ENCODE results near the gene SNX4.
"Not testable (repeated sequence)": the region's sequence is repeated elsewhere in the genome, so short reads cannot be mapped to it uniquely, and the experiment has no call there.

The SNX4 gene

GRCh38 chr3:125461896-125462295 lies 58.1 kb downstream of the SNX4 start:
- DNase-seq, result no peak

DNA sequence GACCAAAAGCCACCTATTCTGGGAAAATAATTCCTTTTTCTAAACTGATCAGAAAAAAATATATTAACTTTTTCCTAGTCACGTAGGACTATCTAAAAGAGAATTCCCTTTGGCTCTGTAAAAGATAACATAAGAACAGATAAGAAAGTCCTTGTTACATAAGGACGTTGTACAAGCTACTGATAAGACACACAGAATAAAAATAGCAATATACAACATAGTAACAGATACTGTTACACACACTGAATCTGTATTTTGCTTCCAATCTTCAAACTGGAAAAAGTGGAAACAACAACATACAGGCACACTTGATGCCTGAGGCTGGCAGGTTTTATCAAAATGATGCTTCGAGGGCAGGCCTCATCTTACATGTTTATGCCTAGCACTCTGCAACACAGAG lies 59.8 kb downstream of the SNX4 start:
- no peak for DNase-seq

GRCh38 chr3:125443923-125444322 lies 76.1 kb downstream of the SNX4 start:
- peak; percentile 85 for DNase-seq

GRCh38 chr3:125442506-125442905 lies 77.5 kb downstream of the SNX4 start:
- DNase-seq, result no peak

- DNase-seq, result no peak
Measured at GRCh38 chr3:125440970-125441369, 79.0 kb downstream of the SNX4 start.

- DNase-seq, result no peak
Measured at GRCh38 chr3:125440559-125440955, 79.4 kb downstream of the SNX4 start.

DNA sequence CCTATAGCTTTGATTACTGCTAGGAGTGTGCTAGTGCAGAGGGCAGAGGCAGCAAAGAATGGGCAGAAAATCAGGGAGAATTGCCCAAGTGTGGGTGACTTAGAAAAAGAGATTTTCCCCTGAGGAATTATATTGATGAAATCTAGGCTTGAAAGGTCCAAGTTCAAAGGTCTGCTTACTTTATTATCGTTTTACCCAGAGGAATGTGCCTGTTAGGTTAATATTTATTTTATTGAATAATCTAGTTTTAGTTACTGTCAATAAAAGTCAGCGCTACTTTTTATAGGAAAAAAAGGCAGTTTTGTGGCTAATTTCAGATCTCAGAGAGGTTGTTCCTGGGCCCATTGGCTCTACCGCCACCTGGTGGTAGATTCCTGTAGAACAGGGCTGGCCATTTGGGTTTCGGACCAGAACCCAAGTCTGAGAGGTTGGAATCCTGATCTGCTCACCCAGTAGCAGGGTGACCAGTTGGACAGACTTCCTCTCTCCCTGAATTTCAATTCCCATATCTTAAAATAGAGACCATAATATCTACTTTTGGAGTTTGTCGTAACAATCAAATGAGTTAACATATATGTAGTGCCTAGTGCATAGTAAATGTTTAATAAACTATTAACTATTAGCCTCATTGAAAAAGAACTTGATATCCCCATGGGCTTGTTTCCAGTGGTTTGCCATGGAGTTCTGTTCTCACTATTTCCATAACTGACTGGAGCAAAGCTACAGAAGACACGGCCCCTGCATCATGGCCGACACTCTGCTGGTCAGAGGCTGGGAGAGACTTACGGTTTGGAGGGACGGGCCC lies 82.2 kb downstream of the SNX4 start:
- DNase-seq, result peak; percentile 51

DNA sequence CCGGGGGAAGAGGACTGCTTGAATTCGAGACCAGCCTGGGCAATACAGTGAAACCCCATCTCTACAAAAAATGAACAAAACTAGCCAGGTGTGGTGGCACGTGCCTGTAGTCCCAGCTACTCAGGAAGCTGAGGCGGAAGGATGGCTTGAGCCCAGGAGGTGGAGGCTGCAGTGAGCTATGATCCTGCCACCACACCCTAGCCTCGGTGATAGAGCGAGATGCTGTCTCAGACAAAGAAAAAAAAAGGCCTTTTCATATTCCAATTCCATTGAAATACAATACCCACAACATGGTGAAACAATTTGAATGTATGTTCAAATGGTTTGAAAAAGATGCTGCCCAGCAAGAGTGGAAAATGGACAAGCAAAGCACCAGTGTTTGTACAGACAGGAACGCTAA lies 83.1 kb downstream of the SNX4 start:
- no peak for DNase-seq

DNA sequence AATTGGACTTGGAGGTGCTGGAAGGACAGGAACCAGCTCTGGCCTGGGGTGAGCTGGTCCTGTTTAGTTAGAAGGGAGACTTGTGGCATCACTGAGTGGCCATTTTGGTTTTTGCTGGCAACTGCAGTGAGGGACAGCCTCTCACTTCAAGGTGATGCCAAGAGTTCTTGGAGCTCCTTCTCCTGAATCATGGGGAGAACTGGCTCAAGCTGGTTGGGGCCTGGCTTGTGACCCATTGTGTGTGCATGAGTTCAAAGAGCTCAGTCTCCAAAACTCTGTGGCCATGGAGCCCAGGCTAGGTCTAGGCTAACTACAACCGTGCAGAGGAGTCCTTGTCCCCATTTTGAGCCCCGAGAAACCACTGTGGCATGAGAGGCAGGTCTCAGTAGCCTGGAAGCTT lies 84.8 kb downstream of the SNX4 start:
- DNase-seq, result no peak

DNA sequence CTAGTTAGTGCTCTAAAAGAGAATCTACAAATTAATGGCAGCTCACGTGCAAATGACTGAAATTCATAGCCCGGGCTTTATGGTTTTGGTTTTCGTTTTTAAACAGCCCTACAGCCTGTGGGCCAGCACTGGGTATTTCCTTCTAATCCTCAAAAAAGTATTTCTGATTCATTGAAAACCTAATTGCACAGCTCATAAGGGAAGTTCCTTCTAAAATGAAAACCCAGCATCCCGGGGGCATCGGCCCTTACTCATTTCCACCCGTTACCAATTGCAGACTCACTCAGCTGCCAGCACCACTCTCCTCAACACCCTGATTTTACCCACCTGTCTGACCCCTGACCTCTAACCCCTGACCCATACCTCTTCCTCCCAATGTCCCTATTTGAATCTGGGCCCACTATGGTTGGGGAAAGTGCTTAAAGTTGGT lies 85.4 kb downstream of the SNX4 start:
- no peak for DNase-seq

DNA sequence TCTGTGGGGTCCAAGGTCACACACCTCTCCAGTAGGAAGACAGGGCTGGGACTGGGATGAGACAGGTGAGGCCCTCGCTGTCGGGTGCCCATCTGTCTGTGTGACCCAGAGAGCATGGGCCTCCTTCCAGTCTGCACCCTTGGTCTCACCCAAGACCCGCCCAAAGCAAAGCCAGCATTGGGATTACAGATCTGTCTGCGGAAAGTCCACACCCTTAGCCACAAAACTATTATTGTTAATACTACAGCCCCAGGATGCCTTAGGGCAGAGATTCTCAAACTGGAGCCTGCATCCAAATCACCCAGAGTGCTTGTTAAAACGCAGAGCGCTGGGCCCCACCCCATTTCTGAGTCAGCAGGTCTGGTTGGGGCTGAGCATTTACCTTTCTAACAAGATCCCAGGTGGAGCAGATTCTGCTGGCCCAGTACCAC lies 86.4 kb downstream of the SNX4 start:
- no peak for DNase-seq

DNA sequence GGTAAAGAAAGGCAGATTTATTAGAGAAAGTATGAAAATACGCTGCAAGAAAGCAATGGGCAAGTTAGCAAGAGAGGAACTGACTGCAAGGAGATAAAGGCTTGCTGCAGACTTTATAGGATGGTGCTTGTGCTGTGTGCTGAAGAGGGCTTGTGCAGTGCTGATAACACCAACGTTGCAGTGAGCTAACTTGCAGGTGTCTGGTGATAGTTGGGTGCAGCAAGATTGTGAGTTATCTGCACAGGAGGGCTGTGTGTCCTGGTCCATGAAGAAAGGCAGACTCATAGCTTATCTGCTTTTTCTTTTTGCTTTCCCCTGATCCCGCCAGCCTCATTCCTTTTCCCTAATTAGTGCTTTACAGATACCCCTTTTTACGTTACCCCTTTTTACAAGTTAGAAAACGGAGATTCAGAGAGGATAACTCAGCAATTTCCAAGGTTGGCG lies 86.9 kb downstream of the SNX4 start:
- DNase-seq, result no peak

DNA sequence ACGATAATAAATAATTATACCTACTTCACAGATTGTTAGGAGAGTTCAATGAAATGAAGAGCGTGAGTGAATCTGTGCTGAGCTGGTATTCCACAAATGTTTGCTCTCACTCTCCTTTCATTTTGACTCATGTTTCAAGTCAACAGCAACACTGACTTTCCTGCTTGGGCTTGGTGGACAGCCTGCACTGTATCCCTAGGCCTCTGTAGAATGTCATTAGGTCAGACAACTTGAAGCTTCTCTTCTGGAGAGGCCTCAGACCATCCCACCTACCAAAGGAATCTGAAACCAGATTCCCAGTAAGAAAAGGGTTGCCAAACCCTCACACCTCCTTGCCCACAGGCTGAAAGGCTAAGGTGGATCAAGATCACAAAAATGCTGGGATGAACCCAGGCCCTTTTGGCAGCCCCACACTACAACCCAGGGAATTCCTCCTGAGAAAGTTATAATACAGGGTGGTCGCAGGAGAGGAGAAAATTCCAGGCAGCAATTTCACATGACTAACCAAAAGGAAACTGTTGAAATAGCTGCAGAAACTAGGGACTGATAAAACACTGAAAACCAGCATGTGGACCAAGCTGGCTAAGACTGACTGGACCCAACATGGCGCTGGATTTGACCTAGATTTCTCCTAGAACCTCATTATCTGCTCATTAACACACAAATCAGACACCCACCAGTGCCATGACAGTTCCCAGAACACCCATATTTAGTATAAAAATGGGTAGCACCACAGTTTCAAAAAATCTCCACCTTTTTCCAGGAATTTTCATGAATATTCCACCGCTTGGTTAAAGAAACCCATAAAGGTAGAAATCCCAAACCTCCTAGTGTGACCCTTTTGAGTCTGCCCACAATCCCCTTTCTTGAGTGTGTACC lies 87.9 kb downstream of the SNX4 start:
- peak; percentile 42 for DNase-seq

DNA sequence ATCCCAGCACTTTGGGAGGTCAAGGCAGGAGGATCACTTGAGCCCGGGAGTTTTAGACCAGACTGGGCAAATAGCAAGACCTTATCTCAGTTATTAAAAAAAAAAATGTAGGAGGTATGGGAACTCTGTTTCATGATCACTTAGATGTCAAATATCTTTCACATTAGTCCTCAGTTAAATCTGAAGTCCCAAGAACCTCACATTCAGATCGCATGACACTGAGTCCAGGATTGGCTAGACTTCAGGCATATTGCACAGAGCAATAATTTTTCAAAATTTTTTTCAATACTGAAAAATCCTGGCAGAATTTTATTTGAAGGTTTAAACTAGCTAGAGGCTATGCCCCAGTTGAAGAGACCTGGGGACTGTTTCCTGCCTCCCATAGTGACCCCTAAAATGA lies 88.6 kb downstream of the SNX4 start:
- peak; percentile 61 for DNase-seq

DNA sequence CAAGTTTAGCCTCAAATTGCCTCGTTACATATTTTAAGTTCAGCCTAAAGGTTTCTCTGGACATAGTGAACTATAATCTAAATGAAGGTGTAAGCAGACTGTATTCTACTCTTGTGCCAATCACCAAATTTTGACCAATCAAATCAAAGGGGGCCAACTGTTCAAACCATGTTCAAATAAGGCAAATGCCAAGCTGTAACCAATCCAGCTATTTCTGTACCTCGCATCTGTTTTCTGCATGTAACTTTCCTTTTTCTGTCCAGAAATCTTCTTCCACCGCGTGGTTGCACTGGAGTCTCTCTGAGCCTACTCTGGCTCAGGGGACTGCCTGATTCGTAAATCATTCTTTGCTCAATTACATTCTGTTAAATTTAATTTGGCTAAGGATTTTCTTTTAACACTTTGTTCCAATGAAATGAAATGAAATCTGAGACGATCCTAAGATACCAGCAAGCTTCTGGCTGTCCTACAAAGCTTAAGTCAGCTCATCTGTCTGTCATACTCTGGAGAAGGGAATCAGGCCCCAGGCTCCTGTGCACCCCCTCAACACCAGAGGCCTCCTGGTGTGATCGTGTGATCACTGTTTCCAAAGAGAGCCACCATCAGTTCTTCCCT lies 91.7 kb downstream of the SNX4 start:
- DNase-seq, result no peak

GRCh38 chr3:125418306-125418705 lies 101.7 kb downstream of the SNX4 start:
- DNase-seq, result no peak

DNA sequence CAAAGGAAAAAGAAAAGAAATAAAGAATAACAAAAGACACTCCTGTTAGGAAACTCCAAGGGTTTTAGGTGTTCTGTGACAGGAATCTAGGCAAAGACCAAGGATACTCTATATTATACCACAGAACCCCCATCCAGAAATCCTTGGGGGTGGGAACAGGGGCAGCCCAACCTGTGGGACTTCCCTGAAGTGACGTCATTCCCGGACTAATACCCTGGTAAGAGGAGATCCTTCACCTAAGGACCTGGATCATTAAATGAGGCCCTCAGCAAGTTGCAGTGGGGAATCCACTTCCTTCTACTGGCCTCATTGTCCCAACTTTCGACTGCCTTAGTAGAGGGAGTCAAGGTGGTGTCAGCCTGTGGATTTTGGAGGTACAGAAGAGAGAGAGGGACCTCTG lies 103.8 kb downstream of the SNX4 start:
- no peak for DNase-seq

DNA sequence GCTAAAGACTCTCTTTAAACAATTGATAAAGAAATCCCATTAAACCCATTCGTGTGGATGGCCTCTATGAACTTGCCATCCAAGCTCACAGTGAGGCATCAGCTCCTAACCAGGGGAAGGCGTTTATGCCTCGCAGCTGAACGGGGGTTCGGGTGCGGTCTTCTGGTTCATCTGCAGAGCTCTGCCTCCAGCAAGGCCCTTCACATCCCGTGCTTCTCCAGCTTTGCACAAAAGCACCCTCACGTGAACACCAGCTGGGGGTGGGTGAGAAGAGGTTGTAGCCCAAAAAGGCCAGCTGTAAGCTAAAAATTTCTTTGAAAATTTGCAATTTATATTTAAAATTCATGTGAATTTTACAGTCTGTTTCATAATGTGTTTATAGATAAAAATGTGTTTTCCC lies 105.3 kb downstream of the SNX4 start:
- no peak for DNase-seq

GRCh38 chr3:125410922-125411321 lies 109.1 kb downstream of the SNX4 start:
- no peak for DNase-seq

- no peak for DNase-seq
Measured at GRCh38 chr3:125406070-125406469, 113.9 kb downstream of the SNX4 start.

DNA sequence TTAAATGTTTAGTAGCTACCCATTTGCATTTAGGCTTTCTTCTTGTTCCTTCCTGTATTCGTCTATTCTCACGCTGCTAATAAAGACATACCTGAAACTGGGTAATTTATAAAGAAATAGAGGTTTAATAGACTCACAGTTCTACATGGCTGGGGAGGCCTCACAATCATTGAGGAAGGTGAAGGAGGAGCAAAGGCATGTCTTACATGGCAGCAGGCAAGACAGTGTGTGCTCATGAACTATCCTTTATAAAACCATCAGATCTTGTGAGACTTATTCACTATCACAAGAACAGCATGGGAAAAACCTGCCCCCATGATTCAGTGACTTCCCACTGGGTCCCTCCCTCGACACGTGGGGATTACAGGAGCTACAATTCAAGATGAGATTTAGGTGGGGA lies 114.5 kb downstream of the SNX4 start:
- not testable (repeated sequence) for DNase-seq

DNA sequence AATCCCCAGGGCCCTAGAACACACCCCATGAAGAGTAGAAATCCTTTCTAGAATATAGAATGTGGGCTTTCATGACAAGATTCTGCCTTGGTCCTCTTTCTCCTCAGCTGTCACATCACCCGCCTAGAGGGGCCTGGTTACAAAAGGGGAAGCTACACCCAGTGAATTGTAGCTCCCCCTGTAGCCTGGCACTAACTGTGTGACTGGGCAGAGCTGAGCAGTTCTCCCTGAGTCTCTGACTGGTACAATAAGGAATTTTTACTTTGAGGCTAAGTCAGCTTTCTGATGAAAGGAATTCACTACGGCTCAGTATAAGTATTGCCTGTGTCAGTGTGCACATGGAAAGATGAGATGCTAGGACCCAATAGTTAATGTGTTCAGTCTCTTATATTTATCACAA lies 116.2 kb downstream of the SNX4 start:
- peak; percentile 70 for DNase-seq

GRCh38 chr3:125402639-125403038 lies 117.4 kb downstream of the SNX4 start:
- DNase-seq, result no peak

GRCh38 chr3:125401402-125401801 lies 118.6 kb downstream of the SNX4 start:
- peak; percentile 87 for DNase-seq
